Activated T-helper 17 cell treated with anti-CD3 and anti-CD28 coated beads, Interleukin-2, amount 50 U/mL, for 72 hours (primary cell): ENCODE measurements around the gene TRAF7. TPM values are rescaled to one million over a fixed set of nuclear protein-coding genes. Genes with fewer than 3 reads are reported as not detected.

Experiments
- ATAC-seq: fragments of 150-1000 bp; cut with Tn5 transposase; replicated peaks from 2 replicates; pipeline ENCODE4 v1.10.0; 2021; ENCODE audit warnings: mild to moderate bottlenecking, moderate library complexity
- H3K27ac Mint-ChIP-seq: one replicate; pipeline ENCODE4 v1.8.0; 2022; ENCODE audit warnings: mixed read lengths
- H3K27me3 Mint-ChIP-seq: one replicate; pipeline ENCODE4 v1.8.0; 2022; ENCODE audit warnings: mixed read lengths
- H3K36me3 Mint-ChIP-seq: one replicate; pipeline ENCODE4 v1.8.0; 2022; ENCODE audit warnings: low read depth, mild to moderate bottlenecking, mixed read lengths
- H3K4me1 Mint-ChIP-seq: one replicate; pipeline ENCODE4 v1.8.0; 2022; ENCODE audit warnings: mixed read lengths
- H3K4me3 Mint-ChIP-seq: one replicate; pipeline ENCODE4 v1.8.0; 2022; ENCODE audit warnings: mild to moderate bottlenecking, mixed read lengths
- H3K9me3 Mint-ChIP-seq: one replicate; pipeline ENCODE4 v1.8.0; 2022; ENCODE audit warnings: mixed read lengths
- total RNA-seq, 2 donors: library from RNA; stranded (reverse); gene quantifications; one replicate each; pipeline ENCODE4 v1.2.3, GENCODE V29; 2022

The TRAF7 gene
- total RNA-seq, 2 donors from 2014 or later, result 49.8 to 80.1 TPM

GRCh38 chr16:2210386-2211365, 55.1 kb downstream of the TRAF7 start, which contains the start of gene BRICD5:
TSS of gene BRICD5 (minus strand) at chr16:2210863. CDS start at chr16:2210833, 30 bp downstream.
- ATAC-seq, result no peak
- Mint-ChIP-seq H3K9me3 (no peaks in the 10 kb centered on the region), H3K4me3 (peak within 1 kb of the TSS; percentile 89), H3K4me1 (peaks cover 12% of the 10 kb centered on the region), H3K27ac (no peak within 1 kb of the TSS), H3K36me3 (peaks cover 44% of the 10 kb centered on the region), H3K27me3 (no peaks in the 10 kb centered on the region)

GRCh38 chr16:2211923-2212347, 56.4 kb downstream of the TRAF7 start:
- no peaks in the 10 kb centered on the region for H3K9me3 Mint-ChIP-seq
- peak overlapping the region; percentile 89 for H3K4me3 Mint-ChIP-seq
- peaks cover 12% of the 10 kb centered on the region for H3K4me1 Mint-ChIP-seq
- no peaks in the 10 kb centered on the region for H3K27me3 Mint-ChIP-seq
- no peak overlapping the region for H3K27ac Mint-ChIP-seq
- ATAC-seq, result no peak
- H3K36me3 Mint-ChIP-seq, result peaks cover 36% of the 10 kb centered on the region

- Mint-ChIP-seq H3K4me1 (peaks cover 7% of the 10 kb centered on the region), H3K4me3 (peak overlapping the region; percentile 89), H3K27ac (no peak overlapping the region), H3K27me3 (no peaks in the 10 kb centered on the region), H3K36me3 (peaks cover 30% of the 10 kb centered on the region), H3K9me3 (no peaks in the 10 kb centered on the region)
- no peak for ATAC-seq
These were observed 57.1 kb downstream of the TRAF7 start for GRCh38 chr16:2212362-2213324.

- no peak for ATAC-seq
- Mint-ChIP-seq H3K4me3 (peak overlapping the region; percentile 89), H3K4me1 (peaks cover 6% of the 10 kb centered on the region), H3K9me3 (no peaks in the 10 kb centered on the region), H3K36me3 (peaks cover 21% of the 10 kb centered on the region), H3K27ac (peak overlapping the region; percentile 73), H3K27me3 (no peaks in the 10 kb centered on the region)
These were observed 58.5 kb downstream of the TRAF7 start for GRCh38 chr16:2213817-2214718.

- H3K4me1 Mint-ChIP-seq, result peaks cover 6% of the 10 kb centered on the region
- H3K4me3 Mint-ChIP-seq, result peak within 1 kb of the TSS; percentile 89
- no peak for ATAC-seq
- peak within 1 kb of the TSS; percentile 73 for H3K27ac Mint-ChIP-seq
- peaks cover 21% of the 10 kb centered on the region for H3K36me3 Mint-ChIP-seq
- H3K9me3 Mint-ChIP-seq, result no peaks in the 10 kb centered on the region
- H3K27me3 Mint-ChIP-seq, result no peaks in the 10 kb centered on the region
These were observed 59.1 kb downstream of the TRAF7 start, which contains the start of gene PGP for GRCh38 chr16:2214719-2214968. TSS of gene PGP (minus strand) at chr16:2214840. CDS start at chr16:2214777, 63 bp downstream.

- peak overlapping the region; percentile 80 for H3K4me3 Mint-ChIP-seq
- no peak for ATAC-seq
- peaks cover 21% of the 10 kb centered on the region for H3K36me3 Mint-ChIP-seq
- H3K9me3 Mint-ChIP-seq, result no peaks in the 10 kb centered on the region
- H3K27me3 Mint-ChIP-seq, result no peaks in the 10 kb centered on the region
- no peak overlapping the region for H3K27ac Mint-ChIP-seq
- H3K4me1 Mint-ChIP-seq, result peaks cover 6% of the 10 kb centered on the region
These were observed 60.7 kb downstream of the TRAF7 start for GRCh38 chr16:2216330-2216729.

- Mint-ChIP-seq H3K4me1 (no peaks in the 10 kb centered on the region), H3K36me3 (peaks cover 8% of the 10 kb centered on the region), H3K27ac (peak within 1 kb of the TSS; percentile 78), H3K27me3 (no peaks in the 10 kb centered on the region), H3K4me3 (peak within 1 kb of the TSS; percentile 80), H3K9me3 (no peaks in the 10 kb centered on the region)
- ATAC-seq, result peak; percentile 100
These were observed 67.8 kb downstream of the TRAF7 start, which contains the start of gene E4F1 for GRCh38 chr16:2223221-2223941. TSS of gene E4F1 (plus strand) at chr16:2223591. CDS start at chr16:2223614, 23 bp downstream.

- peak overlapping the region; percentile 80 for H3K4me3 Mint-ChIP-seq
- no peaks in the 10 kb centered on the region for H3K4me1 Mint-ChIP-seq
- peak; percentile 10 for ATAC-seq
- peak overlapping the region; percentile 78 for H3K27ac Mint-ChIP-seq
- H3K36me3 Mint-ChIP-seq, result peaks cover 8% of the 10 kb centered on the region
- no peaks in the 10 kb centered on the region for H3K27me3 Mint-ChIP-seq
- H3K9me3 Mint-ChIP-seq, result no peaks in the 10 kb centered on the region
These were observed 68.4 kb downstream of the TRAF7 start for GRCh38 chr16:2223942-2224486.

- Mint-ChIP-seq H3K36me3 (peaks cover 20% of the 10 kb centered on the region), H3K4me3 (no peak overlapping the region), H3K4me1 (no peaks in the 10 kb centered on the region), H3K27ac (no peak overlapping the region), H3K9me3 (no peaks in the 10 kb centered on the region), H3K27me3 (no peaks in the 10 kb centered on the region)
- no peak for ATAC-seq
These were observed 70.7 kb downstream of the TRAF7 start for GRCh38 chr16:2226245-2226793.

- no peaks in the 10 kb centered on the region for H3K27me3 Mint-ChIP-seq
- no peaks in the 10 kb centered on the region for H3K9me3 Mint-ChIP-seq
- no peak overlapping the region for H3K27ac Mint-ChIP-seq
- no peaks in the 10 kb centered on the region for H3K4me1 Mint-ChIP-seq
- no peak for ATAC-seq
- peaks cover 23% of the 10 kb centered on the region for H3K36me3 Mint-ChIP-seq
- no peak overlapping the region for H3K4me3 Mint-ChIP-seq
These were observed 71.3 kb downstream of the TRAF7 start for GRCh38 chr16:2226918-2227317.
